ENCODE measurements around the gene CREM.

DNA sequence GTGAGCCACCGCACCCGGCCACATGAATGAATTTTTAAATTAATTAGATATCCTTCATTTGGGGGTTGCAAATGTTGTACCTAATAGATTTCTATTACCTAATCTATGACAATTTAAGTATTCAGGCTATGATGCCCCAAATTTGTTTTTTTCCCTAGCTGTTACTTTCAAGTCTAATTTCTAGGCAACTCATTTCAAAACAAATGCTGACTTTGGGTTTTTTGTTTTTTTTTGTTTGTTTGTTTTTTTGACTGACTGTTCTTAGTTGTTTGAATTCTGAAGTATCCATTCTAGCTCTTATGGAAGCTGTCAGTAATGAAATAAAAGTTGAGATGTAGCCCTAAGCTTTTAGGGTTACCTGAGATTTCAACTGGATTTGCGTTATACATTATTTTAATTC lies 62.3 kb downstream of the CREM start:
- TF ChIP-seq CTCF (conservative IDR thresholded peaks at IDR 0.05; ENCODE audit: low read length) (no peak), EZH2phosphoT487 (IDR thresholded peaks at IDR 0.05; ENCODE audit: borderline replicate concordance, low read depth, low read length) (no peak)
